BJ (cell line): Measurements from ENCODE around the gene UQCR10. TPM values are rescaled to one million over a fixed set of nuclear protein-coding genes. Genes with fewer than 3 reads are reported as not detected.

ENCODE experiments used
- CTCF ChIA-PET: fragments of 350-600 bp; formaldehyde crosslinking; extraction: SDS; loops from one replicate; lab custom pipeline; 2021; ENCODE audit warnings: antibody characterized with exemption, inconsistent platforms; lab: Yijun Ruan, JAX
- POLR2A ChIA-PET: fragments of 300-600 bp; sonication (Branson Sonifier 250); formaldehyde crosslinking; extraction: SDS; loops from one replicate; lab custom pipeline; 2021; ENCODE audit warnings: antibody characterized with exemption; lab: Charles Lee
- DNase-seq: peaks from one replicate; pipeline ENCODE4 v3.0.0-alpha.2; 2011; ENCODE audit warnings: low read depth
- H3K27me3 ChIP-seq: 2 replicates; pipeline ENCODE4 v1.6.0; 2011; ENCODE audit warnings: low read length; ENCODE audit not compliant: control insufficient read depth, insufficient read depth
- H3K36me3 ChIP-seq: 2 replicates; pipeline ENCODE4 v1.5.1; 2011; ENCODE audit warnings: low read length; ENCODE audit not compliant: control insufficient read depth, insufficient read depth
- H3K4me3 ChIP-seq: 2 replicates; pipeline ENCODE4 v1.5.1; 2011; ENCODE audit warnings: low read depth, mild to moderate bottlenecking, control low read depth, low read length
- CTCF ChIP-seq: IDR thresholded peaks from 2 replicates; pipeline ENCODE4 v1.5.1; 2011; ENCODE audit warnings: low read depth, mild to moderate bottlenecking, control low read depth, inconsistent platforms, low read length, moderate library complexity; ENCODE audit not compliant: insufficient read depth
- polyA plus RNA-seq: library from polyadenylated mRNA; depleted of rRNA; stranded (reverse); fragments of >200 nt; gene quantifications from 2 replicates; pipeline ENCODE4 v1.2.3, GENCODE V29; 2011

UQCR10 gene
- polyA plus RNA-seq, 1 experiment = 184 TPM

GRCh38 chr22:29732883-29733282 is 34.3 kb upstream of the UQCR10 start:
- no peak for TF ChIP-seq CTCF
- ChIA-PET CTCF (interaction anchor here (0.6 to 1.1 kb wide), 3 partner anchors 24 to 43 kb away, joined by 3 to 4 read pairs (median 3); no protein-coding TSS in a partner anchor), POLR2A (no interaction called here)
- no peak for DNase-seq
- no peak overlapping the region for H3K4me3 ChIP-seq
- H3K27me3 ChIP-seq = no peaks in the 10 kb centered on the region
- H3K36me3 ChIP-seq = peaks cover 1% of the 10 kb centered on the region

GRCh38 chr22:29733362-29734201 is 33.6 kb upstream of the UQCR10 start:
- CTCF ChIA-PET = interaction anchor here (1.1 kb wide), 2 partner anchors 23 to 44 kb away, joined by 3 read pairs; no protein-coding TSS in a partner anchor
- Histone ChIP-seq H3K36me3 (peaks cover 1% of the 10 kb centered on the region), H3K4me3 (no peak overlapping the region), H3K27me3 (no peaks in the 10 kb centered on the region)
- no peak for DNase-seq
- POLR2A ChIA-PET = no interaction called here
- no peak for TF ChIP-seq CTCF

GRCh38 chr22:29734406-29734805 is 32.8 kb upstream of the UQCR10 start:
- Histone ChIP-seq H3K36me3 (peaks cover 1% of the 10 kb centered on the region), H3K4me3 (no peak overlapping the region), H3K27me3 (no peaks in the 10 kb centered on the region)
- TF ChIP-seq CTCF = no peak
- POLR2A ChIA-PET = no interaction called here
- CTCF ChIA-PET = no interaction called here
- DNase-seq = no peak

GRCh38 chr22:29734838-29735237 is 32.3 kb upstream of the UQCR10 start:
- TF ChIP-seq CTCF = no peak
- H3K27me3 ChIP-seq = no peaks in the 10 kb centered on the region
- ChIA-PET CTCF (no interaction called here), POLR2A (no interaction called here)
- no peak overlapping the region for H3K4me3 ChIP-seq
- H3K36me3 ChIP-seq = peaks cover 1% of the 10 kb centered on the region
- no peak for DNase-seq

GRCh38 chr22:29735416-29735815 is 31.8 kb upstream of the UQCR10 start:
- DNase-seq = no peak
- Histone ChIP-seq H3K27me3 (no peaks in the 10 kb centered on the region), H3K4me3 (no peak overlapping the region), H3K36me3 (peaks cover 3% of the 10 kb centered on the region)
- ChIA-PET CTCF (no interaction called here), POLR2A (no interaction called here)
- TF ChIP-seq CTCF = no peak
